H9 (cell line): ENCODE results near the gene MLC1. TPM values are rescaled to one million over a fixed set of nuclear protein-coding genes. Genes with fewer than 3 reads are reported as not detected.

Experiments
- DNase-seq: peaks from one replicate; pipeline ENCODE4 v3.0.0-alpha.2; 2017
- H2AFZ ChIP-seq: one replicate; pipeline ENCODE4 v1.6.1; 2013; ENCODE audit warnings: mild to moderate bottlenecking, low read length, control low read depth, moderate library complexity
- H2AK5ac ChIP-seq: 2 replicates; pipeline ENCODE4 v1.6.1; 2013; ENCODE audit warnings: low read length, control low read depth, mixed read lengths; ENCODE audit not compliant: insufficient read length
- H2BK120ac ChIP-seq: one replicate; pipeline ENCODE4 v1.6.1; 2013; ENCODE audit warnings: low read depth, mild to moderate bottlenecking, low read length, control low read depth, inconsistent platforms; ENCODE audit not compliant: poor library complexity, severe bottlenecking
- H2BK12ac ChIP-seq: 2 replicates; pipeline ENCODE4 v1.6.1; 2013; ENCODE audit warnings: low read length, control low read depth, mixed read lengths, low read depth; ENCODE audit not compliant: insufficient read length
- H2BK15ac ChIP-seq: 2 replicates; pipeline ENCODE4 v1.6.1; 2013; ENCODE audit warnings: low read depth, low read length, control low read depth
- H2BK20ac ChIP-seq: one replicate; pipeline ENCODE4 v1.6.1; 2013; ENCODE audit warnings: low read depth, mild to moderate bottlenecking, low read length, control low read depth, inconsistent platforms; ENCODE audit not compliant: poor library complexity, severe bottlenecking
- H2BK5ac ChIP-seq: 2 replicates; pipeline ENCODE4 v1.6.1; 2013; ENCODE audit warnings: low read length, control low read depth, mixed read lengths; ENCODE audit not compliant: insufficient read length
- H3K14ac ChIP-seq: 2 replicates; pipeline ENCODE4 v1.6.1; 2013; ENCODE audit warnings: low read length, control low read depth; ENCODE audit not compliant: insufficient read depth
- H3K18ac ChIP-seq: 2 replicates; pipeline ENCODE4 v1.6.1; 2013; ENCODE audit warnings: low read depth, mild to moderate bottlenecking, mixed read lengths, low read length, control low read depth; ENCODE audit not compliant: insufficient read length
- H3K23ac ChIP-seq: 2 replicates; pipeline ENCODE4 v1.6.1; 2013; ENCODE audit warnings: low read length, control low read depth, mixed read lengths, low read depth; ENCODE audit not compliant: insufficient read length
- H3K23me2 ChIP-seq: 2 replicates; pipeline ENCODE4 v1.6.1; 2013; ENCODE audit warnings: low read depth, mild to moderate bottlenecking, mixed read lengths, low read length, control low read depth; ENCODE audit not compliant: insufficient read length, poor library complexity, severe bottlenecking
- H3K27ac ChIP-seq: 2 replicates; pipeline ENCODE4 v1.5.1; 2013; ENCODE audit warnings: low read length, control low read depth, mixed read lengths, low read depth; ENCODE audit not compliant: insufficient read length
- H3K27me3 ChIP-seq: 2 replicates; pipeline ENCODE4 v1.6.1; 2013; ENCODE audit warnings: low read length, control low read depth, inconsistent platforms; ENCODE audit not compliant: insufficient read depth
- H3K4ac ChIP-seq: 2 replicates; pipeline ENCODE4 v1.6.1; 2013; ENCODE audit warnings: low read depth, mild to moderate bottlenecking, control low read depth, inconsistent platforms, low read length, moderate library complexity
- H3K4me1 ChIP-seq: 2 replicates; pipeline ENCODE4 v1.6.1; 2013; ENCODE audit warnings: low read length, control low read depth, inconsistent platforms; ENCODE audit not compliant: insufficient read depth
- H3K4me2 ChIP-seq: 2 replicates; pipeline ENCODE4 v1.6.1; 2013; ENCODE audit warnings: low read length, control low read depth, mixed read lengths; ENCODE audit not compliant: insufficient read length, insufficient read depth
- H3K56ac ChIP-seq: 2 replicates; pipeline ENCODE4 v1.6.1; 2013; ENCODE audit warnings: low read depth, mild to moderate bottlenecking, mixed read lengths, low read length, control low read depth; ENCODE audit not compliant: insufficient read length
- H3K79me1 ChIP-seq: 2 replicates; pipeline ENCODE4 v1.6.1; 2013; ENCODE audit warnings: low read depth, mild to moderate bottlenecking, moderate library complexity, low read length, control low read depth, inconsistent platforms; ENCODE audit not compliant: insufficient read depth, poor library complexity, severe bottlenecking
- H3K79me2 ChIP-seq: 2 replicates; pipeline ENCODE4 v1.6.1; 2013; ENCODE audit warnings: low read length, control low read depth, inconsistent platforms; ENCODE audit not compliant: insufficient read depth
- H3K9ac ChIP-seq: 2 replicates; pipeline ENCODE4 v1.6.1; 2013; ENCODE audit warnings: low read length, control low read depth, mixed read lengths; ENCODE audit not compliant: insufficient read length; ENCODE audit errors: extremely low read depth
- H3K9me3 ChIP-seq: one replicate; pipeline ENCODE4 v1.6.1; 2013; ENCODE audit warnings: low read depth, low read length, inconsistent platforms; ENCODE audit not compliant: control insufficient read depth
- H3T11ph ChIP-seq: one replicate; pipeline ENCODE4 v1.6.1; 2013; ENCODE audit warnings: mild to moderate bottlenecking, low read length, control low read depth, inconsistent platforms
- H4K20me1 ChIP-seq: one replicate; pipeline ENCODE4 v1.6.1; 2013; ENCODE audit not compliant: control insufficient read depth, insufficient read length, insufficient read depth
- H4K5ac ChIP-seq: 2 replicates; pipeline ENCODE4 v1.6.1; 2013; ENCODE audit warnings: low read depth, mild to moderate bottlenecking, mixed read lengths, low read length, control low read depth; ENCODE audit not compliant: insufficient read length
- H4K8ac ChIP-seq: replicated peaks from 2 replicates; pipeline ENCODE4 v1.6.1; 2013; ENCODE audit warnings: low read length, control low read depth, mixed read lengths, low read depth; ENCODE audit not compliant: insufficient read length
- H4K91ac ChIP-seq: 2 replicates; pipeline ENCODE4 v1.6.1; 2013; ENCODE audit warnings: low read depth, mild to moderate bottlenecking, moderate library complexity, mixed read lengths, low read length, control low read depth; ENCODE audit not compliant: insufficient read length
- H3K27ac Mint-ChIP-seq, 3 experiments: 2 replicates in 2 of 3; 3 replicates in 1 of 3; pipeline ENCODE4 v1.8.0; 2020 to 2021; ENCODE audit warnings: mixed read lengths in 3 of 3, mild to moderate bottlenecking in 1 of 3, moderate library complexity in 1 of 3
- H3K27me3 Mint-ChIP-seq: 2 replicates; pipeline ENCODE4 v1.8.0; 2021; ENCODE audit warnings: low read depth, mild to moderate bottlenecking, moderate library complexity, mixed read lengths
- H3K36me3 Mint-ChIP-seq, 3 experiments: 2 replicates in 2 of 3; 3 replicates in 1 of 3; pipeline ENCODE4 v1.8.0; 2020 to 2021; ENCODE audit warnings: low read depth in 3 of 3, mixed read lengths in 3 of 3; ENCODE audit not compliant: insufficient read depth in 1 of 3
- H3K4me1 Mint-ChIP-seq, 2 experiments: 2 replicates each; pipeline ENCODE4 v1.8.0; 2020; ENCODE audit warnings: mixed read lengths in 2 of 2
- H3K4me3 Mint-ChIP-seq, 2 experiments: 2 replicates in 1 of 2; 3 replicates in 1 of 2; pipeline ENCODE4 v1.8.0; 2020 to 2021; ENCODE audit warnings: mild to moderate bottlenecking in 2 of 2, mixed read lengths in 2 of 2, moderate library complexity in 1 of 2
- H3K9me3 Mint-ChIP-seq, 2 experiments: 2 replicates in 1 of 2; 3 replicates in 1 of 2; pipeline ENCODE4 v1.8.0; 2020; ENCODE audit warnings: mild to moderate bottlenecking in 2 of 2, mixed read lengths in 2 of 2, moderate library complexity in 1 of 2
- WGBS: extraction: QIAGEN DNeasy Blood & Tissue Kit; methylation state at CpG from one replicate; pipeline ENCODE4 v1.1.7; 2013; ENCODE audit warnings: missing lambda C conversion rate, low lambda C conversion rate, mixed read lengths; ENCODE audit not compliant: insufficient read length; ENCODE audit errors: extremely low coverage; 5-methylcytosine and 5-hydroxymethylcytosine counted together
- total RNA-seq: library from RNA; stranded (reverse); gene quantifications from 2 replicates; pipeline ENCODE4 v1.2.1, GENCODE V29; 2021
- TF ChIP-seq, protein P1 (sequence below): fragments of 200-600 bp; sonication (generic); conservative IDR thresholded peaks from 3 replicates; pipeline ENCODE4 v1.8.0; 2021; ENCODE audit warnings: antibody characterized with exemption, mild to moderate bottlenecking

MLC1 gene
- total RNA-seq, 1 experiment from 2014 or later: not detected

DNA sequence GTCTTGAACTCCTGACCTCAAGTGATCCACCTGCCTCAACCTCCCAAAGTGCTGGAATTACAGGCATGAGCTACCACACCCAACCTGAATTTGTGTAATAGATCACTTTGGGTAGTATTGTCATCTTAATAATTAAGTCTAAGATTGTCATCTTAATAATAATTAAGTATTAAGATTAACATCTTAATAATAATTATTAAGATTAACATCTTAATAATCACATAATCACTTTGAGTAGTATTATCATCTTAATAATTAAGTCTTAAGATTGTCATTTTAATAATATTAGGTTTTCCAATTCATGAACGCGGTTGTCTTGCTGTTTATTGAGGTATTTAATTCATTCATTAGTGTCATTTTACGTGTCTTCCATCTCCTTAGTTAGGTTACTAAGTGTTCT is 12.8 kb upstream of the MLC1 start:
- Mint-ChIP-seq H3K4me1 (no peaks in the 10 kb centered on the region), H3K36me3 (no peaks in the 10 kb centered on the region), H3K27me3 (peaks cover 15% of the 10 kb centered on the region), H3K4me3 (no peak overlapping the region), H3K27ac (no peak overlapping the region), H3K9me3 (no peaks in the 10 kb centered on the region; a peak in 1 of 5 replicates)
- Histone ChIP-seq H3K4ac (no peak overlapping the region), H3K79me1 (no peaks in the 10 kb centered on the region), H3K18ac (no peak overlapping the region), H3T11ph (no peak overlapping the region), H3K79me2 (no peaks in the 10 kb centered on the region), H2BK5ac (no peak overlapping the region), H4K5ac (no peak overlapping the region), H3K23ac (no peak overlapping the region), H4K91ac (no peak overlapping the region), H2BK15ac (no peak overlapping the region), H2BK120ac (no peak overlapping the region), H4K8ac (no peak overlapping the region), H3K4me1 (no peaks in the 10 kb centered on the region), H2AFZ (no peak overlapping the region), H3K27ac (no peak overlapping the region), H2AK5ac (no peak overlapping the region), H4K20me1 (no peaks in the 10 kb centered on the region), H3K4me2 (no peak overlapping the region), H2BK20ac (no peak overlapping the region), H3K9me3 (no peaks in the 10 kb centered on the region), H3K9ac (no peak overlapping the region), H3K56ac (no peak overlapping the region), H3K14ac (no peak overlapping the region), H2BK12ac (no peak overlapping the region), H3K23me2 (no peaks in the 10 kb centered on the region), H3K27me3 (no peaks in the 10 kb centered on the region)
- no CpG with 5 or more reads among the region's 3 CpGs for WGBS
- TF ChIP-seq, protein P1, sequence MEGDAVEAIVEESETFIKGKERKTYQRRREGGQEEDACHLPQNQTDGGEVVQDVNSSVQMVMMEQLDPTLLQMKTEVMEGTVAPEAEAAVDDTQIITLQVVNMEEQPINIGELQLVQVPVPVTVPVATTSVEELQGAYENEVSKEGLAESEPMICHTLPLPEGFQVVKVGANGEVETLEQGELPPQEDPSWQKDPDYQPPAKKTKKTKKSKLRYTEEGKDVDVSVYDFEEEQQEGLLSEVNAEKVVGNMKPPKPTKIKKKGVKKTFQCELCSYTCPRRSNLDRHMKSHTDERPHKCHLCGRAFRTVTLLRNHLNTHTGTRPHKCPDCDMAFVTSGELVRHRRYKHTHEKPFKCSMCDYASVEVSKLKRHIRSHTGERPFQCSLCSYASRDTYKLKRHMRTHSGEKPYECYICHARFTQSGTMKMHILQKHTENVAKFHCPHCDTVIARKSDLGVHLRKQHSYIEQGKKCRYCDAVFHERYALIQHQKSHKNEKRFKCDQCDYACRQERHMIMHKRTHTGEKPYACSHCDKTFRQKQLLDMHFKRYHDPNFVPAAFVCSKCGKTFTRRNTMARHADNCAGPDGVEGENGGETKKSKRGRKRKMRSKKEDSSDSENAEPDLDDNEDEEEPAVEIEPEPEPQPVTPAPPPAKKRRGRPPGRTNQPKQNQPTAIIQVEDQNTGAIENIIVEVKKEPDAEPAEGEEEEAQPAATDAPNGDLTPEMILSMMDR: no peak
- DNase-seq: no peak
